Mucosa of rectum (tissue), 2 donors: Measurements from ENCODE around the gene SLIT1.

ENCODE experiments used
- H3K27ac ChIP-seq, 2 donors: one replicate each; pipeline ENCODE4 v1.7.0; 2013; ENCODE audit warnings: inconsistent platforms in 2 of 2, low read depth in 2 of 2, low read length in 2 of 2
- H3K27me3 ChIP-seq, 2 donors: one replicate each; pipeline ENCODE4 v1.7.0; 2013; ENCODE audit warnings: low read length in 2 of 2; ENCODE audit not compliant: control insufficient read depth in 2 of 2, insufficient read depth in 2 of 2
- H3K36me3 ChIP-seq, 2 donors: one replicate each; pipeline ENCODE4 v1.7.0; 2013; ENCODE audit warnings: low read length in 2 of 2; ENCODE audit not compliant: control insufficient read depth in 2 of 2, insufficient read depth in 2 of 2
- H3K4me1 ChIP-seq, 2 donors: one replicate each; pipeline ENCODE4 v1.7.0; 2013; ENCODE audit warnings: low read length in 2 of 2, mild to moderate bottlenecking in 1 of 2; ENCODE audit not compliant: control insufficient read depth in 2 of 2, insufficient read depth in 2 of 2
- H3K4me3 ChIP-seq, 2 donors: one replicate each; pipeline ENCODE4 v1.7.0; 2013; ENCODE audit warnings: low read length in 2 of 2
- H3K9ac ChIP-seq, 2 donors: one replicate each; pipeline ENCODE4 v1.7.0; 2013; ENCODE audit warnings: low read length in 2 of 2, low read depth in 1 of 2, mild to moderate bottlenecking in 1 of 2
- H3K9me3 ChIP-seq, 2 donors: one replicate each; pipeline ENCODE4 v1.7.0; 2013; ENCODE audit warnings: low read length in 2 of 2; ENCODE audit not compliant: control insufficient read depth in 2 of 2
- donor health status: healthy.
- donor health status: Normal muscosa, but diverticular disease.

Gene SLIT1

DNA sequence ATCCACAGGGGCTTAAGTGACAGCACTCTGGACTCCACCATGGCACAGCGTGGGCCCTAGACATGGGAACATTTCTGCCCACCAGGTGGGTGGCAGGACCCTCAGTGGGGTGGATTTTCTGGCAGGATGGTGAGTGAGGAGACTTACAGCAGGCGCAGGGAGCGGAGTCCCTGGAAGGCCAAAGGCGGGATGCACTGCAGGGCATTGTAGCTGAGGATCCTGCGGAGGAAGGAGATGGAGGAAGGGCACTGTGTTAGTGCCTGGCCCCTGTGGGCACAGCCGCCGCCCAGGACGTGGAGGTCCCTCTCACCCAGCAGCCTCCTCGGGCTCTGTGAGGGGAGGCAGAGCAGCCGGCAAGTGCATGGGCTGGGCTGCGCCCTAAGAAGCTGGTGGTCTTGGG lies 154.3 kb downstream of the SLIT1 start:
- Histone ChIP-seq H3K9me3 (no peaks in the 10 kb centered on the region), H3K4me1 (no peaks in the 10 kb centered on the region)

DNA sequence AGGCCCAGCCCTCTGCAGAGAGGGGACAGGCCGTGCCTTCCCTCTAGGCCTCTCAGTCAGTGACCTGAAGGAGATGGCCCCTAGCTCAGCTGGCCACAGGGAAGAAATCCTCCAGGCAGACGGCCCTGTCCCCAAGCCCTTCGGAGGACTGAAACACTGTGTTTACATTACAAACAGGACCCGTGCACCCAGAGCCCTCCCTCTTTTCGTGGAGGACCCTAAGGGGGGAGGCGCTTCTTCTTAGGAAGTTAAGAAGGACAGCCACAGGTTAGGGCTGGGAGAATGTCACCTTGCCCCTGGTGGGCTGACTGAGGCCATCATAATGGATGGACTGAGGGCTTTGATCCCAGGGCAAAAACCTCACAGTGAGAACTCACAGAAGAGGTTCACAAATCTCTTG lies 154.9 kb downstream of the SLIT1 start:
- Histone ChIP-seq H3K27me3 (no peaks in the 10 kb centered on the region), H3K4me3 (no peak overlapping the region), H3K27ac (no peak overlapping the region), H3K4me1 (no peaks in the 10 kb centered on the region), H3K36me3 (no peaks in the 10 kb centered on the region), H3K9ac (no peak overlapping the region), H3K9me3 (no peaks in the 10 kb centered on the region)

More for the DNA sequence above, 154.3 kb downstream of the SLIT1 start:
- no peaks in the 10 kb centered on the region for H3K27me3 ChIP-seq
- no peak overlapping the region for H3K9ac ChIP-seq
- H3K4me3 ChIP-seq: no peak overlapping the region
- H3K27ac ChIP-seq: no peak overlapping the region
- H3K36me3 ChIP-seq: no peaks in the 10 kb centered on the region

DNA sequence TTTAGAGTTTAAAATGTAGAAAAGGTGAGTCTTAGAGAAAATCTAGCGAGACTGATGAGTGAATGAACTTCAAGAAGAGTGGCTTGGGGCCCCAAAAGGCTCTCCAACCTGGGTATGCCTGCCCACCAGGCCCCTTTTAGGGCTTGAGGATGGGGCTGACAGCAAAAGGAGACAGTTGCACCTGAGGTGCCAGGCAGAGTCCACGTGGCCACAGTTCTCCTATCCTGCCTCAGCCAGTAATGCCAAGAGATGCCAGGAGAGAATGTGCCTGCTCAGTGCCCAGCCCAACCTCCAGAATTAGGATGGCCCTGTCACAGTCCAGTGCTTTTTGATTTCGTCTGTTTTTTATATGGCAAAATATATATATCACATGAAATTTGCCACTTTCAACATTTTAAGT lies 156.5 kb downstream of the SLIT1 start:
- Histone ChIP-seq H3K27me3 (no peaks in the 10 kb centered on the region), H3K4me3 (no peak overlapping the region), H3K36me3 (no peaks in the 10 kb centered on the region), H3K9ac (no peak overlapping the region), H3K4me1 (peaks cover 0 to under 1% of the 10 kb centered on the region in 2 donors), H3K27ac (no peak overlapping the region), H3K9me3 (no peaks in the 10 kb centered on the region)

DNA sequence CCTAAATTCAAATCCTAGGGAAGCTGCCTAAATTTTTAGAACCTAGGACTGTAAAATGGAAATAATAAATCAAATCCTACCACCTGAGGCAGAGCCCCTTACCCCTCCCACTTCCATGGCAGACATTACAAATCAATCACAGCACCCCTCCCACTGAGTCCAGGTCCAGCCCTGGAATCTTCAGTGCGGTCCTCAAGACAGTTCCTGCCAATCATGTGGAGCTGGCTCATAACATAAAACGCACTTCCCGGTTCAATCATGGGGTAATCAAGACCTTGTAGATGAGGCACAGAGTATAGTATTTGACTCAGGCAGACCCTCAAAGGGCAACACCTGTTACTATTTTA lies 157.0 kb downstream of the SLIT1 start:
- H3K4me3 ChIP-seq: no peak overlapping the region
- H3K9me3 ChIP-seq: no peaks in the 10 kb centered on the region

DNA sequence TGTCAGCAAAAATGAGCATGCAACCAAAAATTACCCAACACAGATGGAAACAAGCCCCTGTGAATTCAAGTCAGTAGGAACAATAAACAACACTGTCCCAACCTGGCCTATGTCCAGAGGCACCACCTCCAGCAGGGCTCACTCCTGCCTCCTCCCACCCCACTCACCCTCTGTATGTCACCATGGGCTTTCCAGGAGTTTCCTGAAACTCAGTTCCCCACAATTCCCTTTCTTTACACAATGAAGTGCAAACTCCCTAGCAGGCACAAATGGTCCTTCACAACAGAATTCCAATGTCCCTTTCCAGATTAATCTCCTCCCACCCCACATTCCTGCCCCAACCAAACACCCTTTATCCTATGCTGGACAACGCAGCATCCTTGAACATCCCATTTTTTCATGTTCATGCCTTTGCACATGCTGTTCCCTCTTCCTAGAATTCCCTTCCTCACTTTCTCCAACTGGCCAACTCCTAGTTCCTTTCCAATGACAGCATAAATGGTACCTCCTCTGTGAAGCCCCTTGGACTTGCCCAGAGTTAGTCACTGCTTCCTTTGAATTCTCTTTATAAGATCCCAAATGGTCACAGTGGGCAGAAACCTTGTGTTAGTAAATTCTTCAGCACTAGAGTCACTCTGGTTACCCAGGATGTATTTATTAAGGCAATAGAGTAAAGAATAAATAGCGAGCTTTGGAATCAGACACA lies 157.5 kb downstream of the SLIT1 start:
- Histone ChIP-seq H3K27me3 (no peaks in the 10 kb centered on the region), H3K4me3 (no peak overlapping the region), H3K9me3 (no peaks in the 10 kb centered on the region), H3K36me3 (no peaks in the 10 kb centered on the region), H3K9ac (no peak overlapping the region), H3K4me1 (peaks cover 0 to 4% of the 10 kb centered on the region in 2 donors), H3K27ac (no peak overlapping the region)

More for the DNA sequence above, 157.0 kb downstream of the SLIT1 start:
- H3K4me1 ChIP-seq: peaks cover 0 to 4% of the 10 kb centered on the region in 2 donors
- no peaks in the 10 kb centered on the region for H3K36me3 ChIP-seq
- no peak overlapping the region for H3K27ac ChIP-seq
- H3K27me3 ChIP-seq: no peaks in the 10 kb centered on the region
- peak overlapping the region in 1 of 2 donors; percentile 24 for H3K9ac ChIP-seq

DNA sequence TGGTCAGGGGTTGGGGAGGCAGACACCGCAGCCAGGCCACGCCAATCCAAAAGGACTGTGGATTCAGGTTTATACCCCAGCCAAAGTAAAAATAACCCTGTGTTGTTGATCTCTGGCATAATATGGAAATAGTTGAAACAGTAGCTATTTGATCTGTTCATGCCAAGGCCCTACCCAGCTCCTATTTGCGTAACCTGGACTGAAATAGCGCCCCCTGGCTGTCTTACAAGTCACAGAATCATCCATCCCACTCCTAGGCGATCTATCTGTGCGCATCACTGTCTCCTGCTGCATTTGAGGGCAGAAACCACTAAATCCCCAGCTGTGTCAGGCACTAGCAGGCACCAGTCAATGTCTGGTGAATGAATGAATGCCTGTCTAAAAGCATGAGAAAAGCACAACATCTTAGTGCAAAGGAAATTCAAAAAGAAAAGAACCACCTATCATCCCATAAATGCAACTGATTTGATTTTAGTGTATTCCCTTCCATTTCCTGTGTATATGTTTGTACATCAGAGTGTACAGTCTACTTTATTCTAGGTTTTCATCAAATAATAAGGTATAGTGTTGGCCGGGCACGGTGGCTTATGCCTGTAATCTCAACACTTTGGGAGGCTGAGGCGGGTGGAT lies 160.0 kb downstream of the SLIT1 start:
- H3K27ac ChIP-seq: no peak overlapping the region
- H3K9ac ChIP-seq: no peak overlapping the region
- H3K9me3 ChIP-seq: no peaks in the 10 kb centered on the region

DNA sequence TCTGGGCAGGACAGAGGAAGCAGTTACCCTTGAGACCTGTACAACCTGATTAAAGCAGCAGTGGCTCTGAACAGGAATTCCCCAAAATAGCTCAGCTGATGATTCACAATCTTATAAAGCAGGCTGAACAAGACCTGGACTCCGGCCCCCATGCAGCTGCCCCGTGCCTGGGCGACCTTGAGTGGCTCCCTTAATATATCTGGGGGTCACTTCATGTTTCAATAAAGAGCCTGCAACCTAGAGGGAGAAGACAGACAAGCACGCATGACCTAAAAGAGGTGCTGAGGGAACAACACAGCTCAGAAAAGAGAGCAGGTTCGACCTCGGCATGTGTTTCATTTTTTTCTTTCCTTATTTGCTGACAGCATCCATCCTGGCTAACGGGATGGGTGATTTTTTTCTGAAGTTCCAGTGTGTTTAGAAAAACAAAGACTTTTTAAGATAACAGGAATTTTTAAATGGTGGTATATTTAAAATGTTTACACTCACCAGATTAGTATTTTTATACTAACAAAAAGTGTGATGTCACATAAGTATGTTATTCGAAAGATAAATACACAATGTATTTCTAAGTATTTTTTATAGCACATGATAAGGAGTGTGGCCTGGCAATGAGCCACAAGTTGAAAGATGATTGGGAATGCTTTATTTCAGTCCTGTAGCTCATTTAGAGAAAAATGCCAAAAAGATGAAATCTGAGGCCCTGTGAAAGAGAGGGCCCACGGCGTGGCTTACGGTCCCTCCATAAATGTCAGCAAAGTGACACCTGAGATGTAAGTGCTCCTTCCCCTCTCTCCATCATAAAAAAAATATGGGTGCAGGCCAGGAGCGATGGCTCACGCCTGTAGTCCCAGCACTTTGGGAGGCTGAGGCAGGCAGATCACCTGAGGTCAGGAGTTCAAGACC lies 161.3 kb downstream of the SLIT1 start:
- no peak overlapping the region for H3K9ac ChIP-seq
- H3K36me3 ChIP-seq: no peaks in the 10 kb centered on the region
- H3K4me1 ChIP-seq: peaks cover 0 to 4% of the 10 kb centered on the region in 2 donors
- no peak overlapping the region for H3K4me3 ChIP-seq
- no peak overlapping the region for H3K27ac ChIP-seq
- no peaks in the 10 kb centered on the region for H3K9me3 ChIP-seq
- H3K27me3 ChIP-seq: no peaks in the 10 kb centered on the region

More for the DNA sequence above, 160.0 kb downstream of the SLIT1 start:
- Histone ChIP-seq H3K4me3 (no peak overlapping the region), H3K4me1 (peaks cover 0 to 4% of the 10 kb centered on the region in 2 donors), H3K36me3 (no peaks in the 10 kb centered on the region), H3K27me3 (no peaks in the 10 kb centered on the region)

DNA sequence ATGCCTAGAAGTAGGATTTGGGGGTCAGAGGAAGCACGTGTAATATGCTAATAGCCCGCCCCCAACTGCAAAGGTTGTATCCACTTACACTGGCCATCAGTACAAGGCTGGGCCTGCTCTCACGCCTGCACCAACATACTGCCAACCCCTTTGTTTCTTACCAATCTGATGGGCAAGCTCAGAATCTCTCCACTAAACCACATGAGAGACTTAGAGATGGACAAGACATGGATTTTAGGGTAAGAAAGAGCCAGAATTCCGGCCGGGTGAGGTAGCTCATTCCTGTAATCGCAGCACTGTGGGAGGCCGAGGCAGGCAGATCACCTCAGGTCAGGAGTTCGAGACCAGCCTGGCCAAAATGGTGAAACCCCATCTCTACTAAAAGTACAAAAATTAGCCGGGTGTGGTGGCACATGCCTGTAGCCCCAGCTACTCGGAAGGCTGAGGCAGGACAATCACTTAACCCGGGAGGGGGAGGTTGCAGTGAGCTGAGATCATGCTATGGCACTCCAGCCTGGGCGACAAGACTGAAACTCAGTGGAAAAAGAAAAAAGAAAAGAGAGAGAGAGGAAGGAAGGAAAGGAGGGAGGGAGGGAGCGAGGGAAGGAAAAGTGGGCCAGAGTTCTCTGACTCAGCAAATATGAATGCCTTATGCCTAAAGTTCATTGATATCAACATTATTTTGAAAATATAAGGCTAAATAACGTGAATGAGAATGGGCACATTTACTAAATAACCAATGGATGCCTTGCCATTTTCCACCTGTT lies 162.2 kb downstream of the SLIT1 start:
- no peaks in the 10 kb centered on the region for H3K36me3 ChIP-seq
- H3K4me1 ChIP-seq: peaks cover 0 to 4% of the 10 kb centered on the region in 2 donors
- H3K27ac ChIP-seq: no peak overlapping the region
- no peak overlapping the region for H3K9ac ChIP-seq
- no peak overlapping the region for H3K4me3 ChIP-seq
- no peaks in the 10 kb centered on the region for H3K9me3 ChIP-seq
- H3K27me3 ChIP-seq: no peaks in the 10 kb centered on the region

DNA sequence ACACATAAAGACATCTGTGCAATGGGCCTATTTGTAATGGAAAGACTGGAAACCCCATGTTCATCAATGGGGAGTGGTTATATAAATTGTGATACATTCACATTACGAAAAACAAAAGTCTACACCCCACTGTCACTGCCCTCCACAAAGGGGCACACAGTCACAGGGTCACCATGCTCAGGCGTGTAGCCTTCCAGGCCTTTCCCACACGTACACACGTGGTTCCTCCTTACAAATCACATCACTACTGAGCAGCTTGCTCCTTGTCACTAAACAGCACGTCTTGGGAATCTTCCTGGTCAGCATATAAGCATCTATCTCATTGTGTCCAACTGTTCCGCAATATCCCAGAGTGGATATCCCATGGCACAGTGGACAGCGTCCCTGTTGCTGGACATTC lies 163.1 kb downstream of the SLIT1 start:
- no peaks in the 10 kb centered on the region for H3K9me3 ChIP-seq
- H3K27me3 ChIP-seq: no peaks in the 10 kb centered on the region
- no peak overlapping the region for H3K4me3 ChIP-seq
- H3K27ac ChIP-seq: no peak overlapping the region
- H3K9ac ChIP-seq: no peak overlapping the region
- no peaks in the 10 kb centered on the region for H3K36me3 ChIP-seq
- peaks cover 0 to 4% of the 10 kb centered on the region in 2 donors for H3K4me1 ChIP-seq
